H9 (cell line): Measurements from ENCODE around the gene KIF26B. TPM values are rescaled to one million over a fixed set of nuclear protein-coding genes. Genes with fewer than 3 reads are reported as not detected.

Experiments
- DNase-seq: peaks from one replicate; pipeline ENCODE4 v3.0.0-alpha.2; 2017
- H2AFZ ChIP-seq: one replicate; pipeline ENCODE4 v1.6.1; 2013; ENCODE audit warnings: mild to moderate bottlenecking, low read length, control low read depth, moderate library complexity
- H2AK5ac ChIP-seq: 2 replicates; pipeline ENCODE4 v1.6.1; 2013; ENCODE audit warnings: low read length, control low read depth, mixed read lengths; ENCODE audit not compliant: insufficient read length
- H2BK120ac ChIP-seq: one replicate; pipeline ENCODE4 v1.6.1; 2013; ENCODE audit warnings: low read depth, mild to moderate bottlenecking, low read length, control low read depth, inconsistent platforms; ENCODE audit not compliant: poor library complexity, severe bottlenecking
- H2BK12ac ChIP-seq: 2 replicates; pipeline ENCODE4 v1.6.1; 2013; ENCODE audit warnings: low read length, control low read depth, mixed read lengths, low read depth; ENCODE audit not compliant: insufficient read length
- H2BK15ac ChIP-seq: 2 replicates; pipeline ENCODE4 v1.6.1; 2013; ENCODE audit warnings: low read depth, low read length, control low read depth
- H2BK20ac ChIP-seq: one replicate; pipeline ENCODE4 v1.6.1; 2013; ENCODE audit warnings: low read depth, mild to moderate bottlenecking, low read length, control low read depth, inconsistent platforms; ENCODE audit not compliant: poor library complexity, severe bottlenecking
- H2BK5ac ChIP-seq: 2 replicates; pipeline ENCODE4 v1.6.1; 2013; ENCODE audit warnings: low read length, control low read depth, mixed read lengths; ENCODE audit not compliant: insufficient read length
- H3K14ac ChIP-seq: 2 replicates; pipeline ENCODE4 v1.6.1; 2013; ENCODE audit warnings: low read length, control low read depth; ENCODE audit not compliant: insufficient read depth
- H3K18ac ChIP-seq: 2 replicates; pipeline ENCODE4 v1.6.1; 2013; ENCODE audit warnings: low read depth, mild to moderate bottlenecking, mixed read lengths, low read length, control low read depth; ENCODE audit not compliant: insufficient read length
- H3K23ac ChIP-seq: 2 replicates; pipeline ENCODE4 v1.6.1; 2013; ENCODE audit warnings: low read length, control low read depth, mixed read lengths, low read depth; ENCODE audit not compliant: insufficient read length
- H3K23me2 ChIP-seq: 2 replicates; pipeline ENCODE4 v1.6.1; 2013; ENCODE audit warnings: low read depth, mild to moderate bottlenecking, mixed read lengths, low read length, control low read depth; ENCODE audit not compliant: insufficient read length, poor library complexity, severe bottlenecking
- H3K27ac ChIP-seq: 2 replicates; pipeline ENCODE4 v1.5.1; 2013; ENCODE audit warnings: low read length, control low read depth, mixed read lengths, low read depth; ENCODE audit not compliant: insufficient read length
- H3K27me3 ChIP-seq: 2 replicates; pipeline ENCODE4 v1.6.1; 2013; ENCODE audit warnings: low read length, control low read depth, inconsistent platforms; ENCODE audit not compliant: insufficient read depth
- H3K4ac ChIP-seq: 2 replicates; pipeline ENCODE4 v1.6.1; 2013; ENCODE audit warnings: low read depth, mild to moderate bottlenecking, control low read depth, inconsistent platforms, low read length, moderate library complexity
- H3K4me1 ChIP-seq: 2 replicates; pipeline ENCODE4 v1.6.1; 2013; ENCODE audit warnings: low read length, control low read depth, inconsistent platforms; ENCODE audit not compliant: insufficient read depth
- H3K4me2 ChIP-seq: 2 replicates; pipeline ENCODE4 v1.6.1; 2013; ENCODE audit warnings: low read length, control low read depth, mixed read lengths; ENCODE audit not compliant: insufficient read length, insufficient read depth
- H3K56ac ChIP-seq: 2 replicates; pipeline ENCODE4 v1.6.1; 2013; ENCODE audit warnings: low read depth, mild to moderate bottlenecking, mixed read lengths, low read length, control low read depth; ENCODE audit not compliant: insufficient read length
- H3K79me1 ChIP-seq: 2 replicates; pipeline ENCODE4 v1.6.1; 2013; ENCODE audit warnings: low read depth, mild to moderate bottlenecking, moderate library complexity, low read length, control low read depth, inconsistent platforms; ENCODE audit not compliant: insufficient read depth, poor library complexity, severe bottlenecking
- H3K79me2 ChIP-seq: 2 replicates; pipeline ENCODE4 v1.6.1; 2013; ENCODE audit warnings: low read length, control low read depth, inconsistent platforms; ENCODE audit not compliant: insufficient read depth
- H3K9ac ChIP-seq: 2 replicates; pipeline ENCODE4 v1.6.1; 2013; ENCODE audit warnings: low read length, control low read depth, mixed read lengths; ENCODE audit not compliant: insufficient read length; ENCODE audit errors: extremely low read depth
- H3K9me3 ChIP-seq: one replicate; pipeline ENCODE4 v1.6.1; 2013; ENCODE audit warnings: low read depth, low read length, inconsistent platforms; ENCODE audit not compliant: control insufficient read depth
- H3T11ph ChIP-seq: one replicate; pipeline ENCODE4 v1.6.1; 2013; ENCODE audit warnings: mild to moderate bottlenecking, low read length, control low read depth, inconsistent platforms
- H4K20me1 ChIP-seq: one replicate; pipeline ENCODE4 v1.6.1; 2013; ENCODE audit not compliant: control insufficient read depth, insufficient read length, insufficient read depth
- H4K5ac ChIP-seq: 2 replicates; pipeline ENCODE4 v1.6.1; 2013; ENCODE audit warnings: low read depth, mild to moderate bottlenecking, mixed read lengths, low read length, control low read depth; ENCODE audit not compliant: insufficient read length
- H4K8ac ChIP-seq: replicated peaks from 2 replicates; pipeline ENCODE4 v1.6.1; 2013; ENCODE audit warnings: low read length, control low read depth, mixed read lengths, low read depth; ENCODE audit not compliant: insufficient read length
- H4K91ac ChIP-seq: 2 replicates; pipeline ENCODE4 v1.6.1; 2013; ENCODE audit warnings: low read depth, mild to moderate bottlenecking, moderate library complexity, mixed read lengths, low read length, control low read depth; ENCODE audit not compliant: insufficient read length
- H3K27ac Mint-ChIP-seq, 3 experiments: 2 replicates in 2 of 3; 3 replicates in 1 of 3; pipeline ENCODE4 v1.8.0; 2020 to 2021; ENCODE audit warnings: mixed read lengths in 3 of 3, mild to moderate bottlenecking in 1 of 3, moderate library complexity in 1 of 3
- H3K27me3 Mint-ChIP-seq: 2 replicates; pipeline ENCODE4 v1.8.0; 2021; ENCODE audit warnings: low read depth, mild to moderate bottlenecking, moderate library complexity, mixed read lengths
- H3K36me3 Mint-ChIP-seq, 3 experiments: 2 replicates in 2 of 3; 3 replicates in 1 of 3; pipeline ENCODE4 v1.8.0; 2020 to 2021; ENCODE audit warnings: low read depth in 3 of 3, mixed read lengths in 3 of 3; ENCODE audit not compliant: insufficient read depth in 1 of 3
- H3K4me1 Mint-ChIP-seq, 2 experiments: 2 replicates each; pipeline ENCODE4 v1.8.0; 2020; ENCODE audit warnings: mixed read lengths in 2 of 2
- H3K4me3 Mint-ChIP-seq, 2 experiments: 2 replicates in 1 of 2; 3 replicates in 1 of 2; pipeline ENCODE4 v1.8.0; 2020 to 2021; ENCODE audit warnings: mild to moderate bottlenecking in 2 of 2, mixed read lengths in 2 of 2, moderate library complexity in 1 of 2
- H3K9me3 Mint-ChIP-seq, 2 experiments: 2 replicates in 1 of 2; 3 replicates in 1 of 2; pipeline ENCODE4 v1.8.0; 2020; ENCODE audit warnings: mild to moderate bottlenecking in 2 of 2, mixed read lengths in 2 of 2, moderate library complexity in 1 of 2
- CTCF ChIP-seq: fragments of 200-600 bp; sonication (generic); conservative IDR thresholded peaks from 3 replicates; pipeline ENCODE4 v1.8.0; 2021; ENCODE audit warnings: antibody characterized with exemption, mild to moderate bottlenecking
- WGBS: extraction: QIAGEN DNeasy Blood & Tissue Kit; methylation state at CpG from one replicate; pipeline ENCODE4 v1.1.7; 2013; ENCODE audit warnings: missing lambda C conversion rate, low lambda C conversion rate, mixed read lengths; ENCODE audit not compliant: insufficient read length; ENCODE audit errors: extremely low coverage; 5-methylcytosine and 5-hydroxymethylcytosine counted together
- total RNA-seq: library from RNA; stranded (reverse); gene quantifications from 2 replicates; pipeline ENCODE4 v1.2.1, GENCODE V29; 2021

Gene KIF26B
- total RNA-seq, 1 experiment from 2014 or later = 0.13 TPM

GRCh38 chr1:245132771-245133170, 22.0 kb upstream of the KIF26B start:
- H2BK5ac ChIP-seq = no peak overlapping the region
- H2AK5ac ChIP-seq = no peak overlapping the region
- Mint-ChIP-seq H3K4me1 (peaks cover 8 to 18% of the 10 kb centered on the region in 2 experiments; a peak in 2 of 4 replicates), H3K27ac (peak overlapping the region in 1 of 3 experiments; percentile 64; a peak in 2 of 7 replicates), H3K4me3 (no peak overlapping the region), H3K36me3 (no peaks in the 10 kb centered on the region), H3K9me3 (no peaks in the 10 kb centered on the region), H3K27me3 (no peaks in the 10 kb centered on the region)
- no peaks in the 10 kb centered on the region for H3K79me1 ChIP-seq
- no peaks in the 10 kb centered on the region for H3K4me1 ChIP-seq
- 0 out of 2 replicates have a peak overlapping the region, but pooled peaks have one; percentile 16 for H3K14ac ChIP-seq
- no peak overlapping the region for H3K27ac ChIP-seq
- H3K4me2 ChIP-seq = no peak overlapping the region
- H2BK20ac ChIP-seq = no peak overlapping the region
- H3K79me2 ChIP-seq = no peaks in the 10 kb centered on the region
- H2BK15ac ChIP-seq = no peak overlapping the region
- no peak overlapping the region for H3K18ac ChIP-seq
- no peak overlapping the region for H3K4ac ChIP-seq
- H2BK120ac ChIP-seq = no peak overlapping the region
- H2BK12ac ChIP-seq = no peak overlapping the region
- no peaks in the 10 kb centered on the region for H3K9me3 ChIP-seq
- no CpG with 5 or more reads among the region's 11 CpGs for WGBS
- no peak overlapping the region for H3T11ph ChIP-seq
- no peak overlapping the region for H3K23ac ChIP-seq
- no peak overlapping the region for H3K56ac ChIP-seq
- H3K9ac ChIP-seq = no peak overlapping the region
- no peaks in the 10 kb centered on the region for H3K27me3 ChIP-seq
- no peak overlapping the region for H4K5ac ChIP-seq
- DNase-seq = no peak
- H2AFZ ChIP-seq = no peak overlapping the region
- no peak overlapping the region for H4K91ac ChIP-seq
- H3K23me2 ChIP-seq = no peaks in the 10 kb centered on the region
- no peaks in the 10 kb centered on the region for H4K20me1 ChIP-seq
- H4K8ac ChIP-seq = no peak overlapping the region
- TF ChIP-seq CTCF = no peak
